ENCODE data around the gene ATM.
"Not testable (repeated sequence)": the region's sequence is repeated elsewhere in the genome, so short reads cannot be mapped to it uniquely, and the experiment has no call there.

Gene ATM

GRCh38 chr11:108286956-108287355 lies 64.1 kb downstream of the ATM start:
- DNase-seq (ENCODE audit: low spot score): no peak

- not testable (repeated sequence) for DNase-seq (ENCODE audit: low spot score)
Measured at GRCh38 chr11:108289066-108289465, 66.2 kb downstream of the ATM start.

- DNase-seq (ENCODE audit: low spot score): no peak
Measured at GRCh38 chr11:108289699-108290098, 66.8 kb downstream of the ATM start.

GRCh38 chr11:108293229-108293628 lies 70.4 kb downstream of the ATM start:
- DNase-seq (ENCODE audit: low spot score): no peak

- no peak for DNase-seq (ENCODE audit: low spot score)
Measured at GRCh38 chr11:108302121-108302785, 79.4 kb downstream of the ATM start.

- no peak for DNase-seq (ENCODE audit: low spot score)
Measured at GRCh38 chr11:108307751-108308150, 84.9 kb downstream of the ATM start.

GRCh38 chr11:108313444-108313843 lies 90.6 kb downstream of the ATM start:
- no peak for DNase-seq (ENCODE audit: low spot score)

GRCh38 chr11:108316061-108316460 lies 93.2 kb downstream of the ATM start:
- no peak for DNase-seq (ENCODE audit: low spot score)

GRCh38 chr11:108319541-108320145 lies 96.8 kb downstream of the ATM start:
- no peak for DNase-seq (ENCODE audit: low spot score)

- no peak for DNase-seq (ENCODE audit: low spot score)
Measured at GRCh38 chr11:108322666-108323065, 99.8 kb downstream of the ATM start.

- DNase-seq (ENCODE audit: low spot score): no peak
Measured at GRCh38 chr11:108324587-108324986, 101.7 kb downstream of the ATM start.

- DNase-seq (ENCODE audit: low spot score): no peak
Measured at GRCh38 chr11:108333403-108333899, 110.6 kb downstream of the ATM start.

GRCh38 chr11:108338750-108339149 lies 115.9 kb downstream of the ATM start:
- no peak for DNase-seq (ENCODE audit: low spot score)

GRCh38 chr11:108340973-108341372 lies 118.1 kb downstream of the ATM start:
- peak; percentile 77 for DNase-seq (ENCODE audit: low spot score)

- DNase-seq (ENCODE audit: low spot score): no peak
Measured at GRCh38 chr11:108341654-108342053, 118.8 kb downstream of the ATM start.

GRCh38 chr11:108343714-108344113 lies 120.8 kb downstream of the ATM start:
- no peak for DNase-seq (ENCODE audit: low spot score)

- DNase-seq (ENCODE audit: low spot score): no peak
Measured at GRCh38 chr11:108345767-108346166, 122.9 kb downstream of the ATM start.

- DNase-seq (ENCODE audit: low spot score): no peak
Measured at GRCh38 chr11:108346451-108346850, 123.6 kb downstream of the ATM start.

GRCh38 chr11:108351468-108351867 lies 128.6 kb downstream of the ATM start:
- DNase-seq (ENCODE audit: low spot score): no peak

GRCh38 chr11:108364159-108364558 lies 141.3 kb downstream of the ATM start:
- DNase-seq (ENCODE audit: low spot score): no peak

- no peak for DNase-seq (ENCODE audit: low spot score)
Measured at GRCh38 chr11:108368134-108368533, 145.3 kb downstream of the ATM start.

- DNase-seq (ENCODE audit: low spot score): no peak
Measured at GRCh38 chr11:108369064-108369463, 146.2 kb downstream of the ATM start.

GRCh38 chr11:108370315-108370714 lies 147.4 kb downstream of the ATM start:
- DNase-seq (ENCODE audit: low spot score): no peak

- no peak for DNase-seq (ENCODE audit: low spot score)
Measured at GRCh38 chr11:108370990-108371389, 148.1 kb downstream of the ATM start.
